HepG2 (cell line): ENCODE measurements around the gene CD300LF. TPM values are rescaled to one million over a fixed set of nuclear protein-coding genes. Genes with fewer than 3 reads are reported as not detected.

Source experiments
- CREB1 ChIP-seq, 2 experiments: fragments of 450-650 bp in 1 of 2; IDR thresholded peaks; 2 replicates each; pipeline ENCODE4 v1.6.1; 2016 to 2017; ENCODE audit warnings: control low read depth in 1 of 2, mild to moderate bottlenecking in 1 of 2, missing compliant biosample characterization in 1 of 2, missing genetic modification characterization in 1 of 2
- DMAP1 ChIP-seq: IDR thresholded peaks from 2 replicates; pipeline ENCODE4 v1.6.1; 2016
- DNMT3B ChIP-seq: conservative IDR thresholded peaks from 2 replicates; pipeline ENCODE4 v1.6.1; 2016; ENCODE audit warnings: missing biosample characterization, control low read depth
- ELF3 ChIP-seq: IDR thresholded peaks from 2 replicates; pipeline ENCODE4 v1.6.1; 2016; ENCODE audit warnings: missing genetic modification reagents, missing compliant biosample characterization
- FOSL2 ChIP-seq: sonication (generic); formaldehyde crosslinking; IDR thresholded peaks from 2 replicates; pipeline ENCODE4 v1.4.0; 2020; ENCODE audit warnings: missing genetic modification reagents
- GATAD1 ChIP-seq: IDR thresholded peaks from 2 replicates; pipeline ENCODE4 v1.6.1; 2016; ENCODE audit warnings: missing genetic modification reagents, missing compliant biosample characterization
- HDAC2 ChIP-seq: sonication (generic); formaldehyde crosslinking; IDR thresholded peaks from 2 replicates; pipeline ENCODE4 v1.4.0; 2020; ENCODE audit warnings: missing genetic modification reagents
- HNRNPL ChIP-seq: fragments of 200-400 bp; formaldehyde crosslinking; IDR thresholded peaks from 2 replicates; pipeline ENCODE4 v1.6.1; 2017; ENCODE audit warnings: mild to moderate bottlenecking, low read depth, low read length
- IKZF5 ChIP-seq: IDR thresholded peaks from 2 replicates; pipeline ENCODE4 v1.6.1; 2018; ENCODE audit warnings: missing genetic modification reagents, mild to moderate bottlenecking, missing compliant biosample characterization
- JUN ChIP-seq: sonication (generic); formaldehyde crosslinking; IDR thresholded peaks from 2 replicates; pipeline ENCODE4 v1.4.0; 2020; ENCODE audit warnings: mild to moderate bottlenecking, missing genetic modification reagents
- MAFG ChIP-seq: sonication (generic); formaldehyde crosslinking; IDR thresholded peaks from 2 replicates; pipeline ENCODE4 v1.5.1; 2020; ENCODE audit warnings: mild to moderate bottlenecking, missing genetic modification reagents
- MIER3 ChIP-seq: IDR thresholded peaks from 2 replicates; pipeline ENCODE4 v1.6.1; 2016; ENCODE audit warnings: missing compliant biosample characterization, borderline replicate concordance
- PATZ1 ChIP-seq: sonication (generic); formaldehyde crosslinking; IDR thresholded peaks from 2 replicates; pipeline ENCODE4 v1.4.0; 2020; ENCODE audit warnings: missing genetic modification reagents
- PHF8 ChIP-seq: sonication (generic); formaldehyde crosslinking; IDR thresholded peaks from 2 replicates; pipeline ENCODE4 v1.5.0; 2020; ENCODE audit warnings: missing genetic modification reagents
- RXRB ChIP-seq: IDR thresholded peaks from 2 replicates; pipeline ENCODE4 v1.6.1; 2016; ENCODE audit warnings: borderline replicate concordance, missing genetic modification reagents, missing compliant biosample characterization
- SALL1 ChIP-seq: sonication (generic); formaldehyde crosslinking; IDR thresholded peaks from 2 replicates; pipeline ENCODE4 v1.8.0; 2022; ENCODE audit warnings: mild to moderate bottlenecking, missing genetic modification reagents
- SIN3B ChIP-seq: fragments of 150-350 bp; IDR thresholded peaks from 2 replicates; pipeline ENCODE4 v1.6.1; 2014; ENCODE audit warnings: low read length
- SPEN ChIP-seq: sonication (generic); formaldehyde crosslinking; IDR thresholded peaks from 2 replicates; pipeline ENCODE4 v1.5.1; 2020; ENCODE audit warnings: low read depth, mild to moderate bottlenecking, missing genetic modification reagents
- ZBTB7B ChIP-seq: sonication (generic); formaldehyde crosslinking; IDR thresholded peaks from 2 replicates; pipeline ENCODE4 v1.4.0; 2020; ENCODE audit warnings: missing genetic modification reagents
- ZNF430 ChIP-seq: sonication (generic); formaldehyde crosslinking; IDR thresholded peaks from 2 replicates; pipeline ENCODE4 v1.9.0; 2021; ENCODE audit warnings: mild to moderate bottlenecking, missing genetic modification reagents
- polyA plus RNA-seq, 8 experiments: library from polyadenylated mRNA; depleted of rRNA in 3 of 8; stranded (reverse) in 7 of 8; unstranded in 1 of 8; fragments of >200 nt; fragmentation: Illumina TruSeq in 4 of 8; extraction: Trizol in 4 of 8; gene quantifications; 2 replicates each; pipeline versions ENCODE4 v1.2.1 to v1.2.3, GENCODE V29; 2011 to 2016; ENCODE audit warnings: low read depth in 4 of 8, missing spikeins in 1 of 8, mixed read lengths in 1 of 8; ENCODE audit not compliant: insufficient read depth in 1 of 8
- total RNA-seq, 5 experiments: library from RNA; depleted of rRNA; stranded (reverse); fragments of >200 nt; fragmentation: Illumina TruSeq; extraction: Trizol; gene quantifications; 2 replicates each; pipeline ENCODE4 v1.2.3, GENCODE V29; 2016; ENCODE audit warnings: low read depth in 1 of 5
- TF ChIP-seq, protein P1 (sequence below): IDR thresholded peaks from 2 replicates; pipeline ENCODE4 v1.6.1; 2016; ENCODE audit warnings: missing genetic modification reagents, missing compliant biosample characterization
- TF ChIP-seq, protein P2 (sequence below): sonication (generic); formaldehyde crosslinking; conservative IDR thresholded peaks from 2 replicates; pipeline ENCODE4 v1.4.0; 2020; ENCODE audit warnings: mild to moderate bottlenecking, missing genetic modification reagents, moderate library complexity

CD300LF gene
- total and polyA plus RNA-seq, 2 of the 13 experiments (the other 11 are each of a cell fraction or from before 2014, with no cell fraction given) = not detected

DNA sequence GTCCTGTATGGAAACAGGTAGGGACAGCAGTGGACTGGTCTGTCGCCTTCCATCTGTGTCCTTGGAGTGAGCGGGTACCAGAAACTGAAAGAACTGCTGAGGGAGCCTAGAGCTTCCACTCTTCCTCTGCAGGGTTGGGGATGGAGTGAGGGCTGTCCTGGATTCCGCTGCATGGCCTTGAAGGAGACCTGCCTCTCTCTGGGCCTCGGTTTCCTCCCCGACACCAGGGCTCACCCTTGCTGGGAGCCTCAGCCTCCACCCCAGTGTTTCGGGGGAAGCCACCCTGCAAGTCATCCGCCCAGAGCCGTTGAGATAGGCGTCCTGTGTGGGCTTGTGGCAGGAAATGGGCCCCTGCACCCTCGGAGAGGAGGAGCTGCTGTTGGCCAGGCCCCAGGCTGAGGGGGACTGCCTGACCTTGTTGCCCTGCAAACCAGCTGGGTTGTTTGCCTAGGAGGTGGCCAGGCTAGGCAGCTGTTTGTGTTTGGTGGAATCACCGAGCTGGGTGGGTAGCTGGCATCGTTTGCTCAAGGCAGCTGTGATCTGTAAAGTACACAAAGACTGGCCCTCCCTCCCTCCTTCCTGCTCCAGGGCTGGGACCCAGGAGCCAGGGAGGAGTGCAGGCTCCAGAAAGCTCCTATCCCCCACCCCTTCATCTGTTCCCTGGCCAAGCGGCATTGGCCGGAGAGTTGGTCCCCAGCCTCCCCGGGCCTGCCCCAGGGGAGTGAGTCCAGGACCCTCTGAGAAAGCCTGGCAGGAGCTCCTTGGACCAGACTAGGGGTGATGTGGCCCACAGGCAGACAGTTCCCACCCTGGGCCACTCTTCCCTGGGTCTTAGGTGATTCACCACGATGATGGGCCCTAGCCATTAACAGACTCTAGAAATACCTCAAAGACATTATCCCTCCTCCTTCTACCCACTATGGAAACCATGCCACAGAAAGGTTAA is 25.6 kb upstream of the CD300LF start (continued):
- TF ChIP-seq IKZF5 (peak; percentile 79; the same call in 1 of the 2 replicates), DNMT3B (CRISPR knock-in tag) (0 out of 2 replicates have a peak, but pooled peaks have one; percentile 37), FOSL2 (peak; percentile 72), GATAD1 (CRISPR knock-in tag) (peak; percentile 59; the same call in 1 of the 2 replicates), PATZ1 (peak; percentile 92), SIN3B (no peak), HDAC2 (CRISPR knock-in tag) (peak; percentile 93), SPEN (no peak), MIER3 (CRISPR knock-in tag) (peak; percentile 87; the same call in 1 of the 2 replicates), SALL1 (CRISPR knock-in tag) (peak; percentile 80), PHF8 (CRISPR knock-in tag) (peak; percentile 54), ZNF430 (CRISPR knock-in tag) (peak; percentile 73; the same call in 1 of the 2 replicates), ZBTB7B (CRISPR knock-in tag) (peak; percentile 94), MAFG (no peak), RXRB (CRISPR knock-in tag) (peak; percentile 62; the same call in 1 of the 2 replicates), CREB1 (IDR thresholded peaks at IDR 0.05) (no peak), CREB1 (CRISPR knock-in tag; IDR thresholded peaks at IDR 0.05) (0 out of 2 replicates have a peak, but pooled peaks have one; percentile 20), JUN (CRISPR knock-in tag) (no peak), DMAP1 (CRISPR knock-in tag) (no peak), HNRNPL (peak; percentile 99), ELF3 (peak; percentile 50)
- TF ChIP-seq, protein P1, sequence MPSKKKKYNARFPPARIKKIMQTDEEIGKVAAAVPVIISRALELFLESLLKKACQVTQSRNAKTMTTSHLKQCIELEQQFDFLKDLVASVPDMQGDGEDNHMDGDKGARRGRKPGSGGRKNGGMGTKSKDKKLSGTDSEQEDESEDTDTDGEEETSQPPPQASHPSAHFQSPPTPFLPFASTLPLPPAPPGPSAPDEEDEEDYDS = 0 out of 2 replicates have a peak, but pooled peaks have one; percentile 33
- TF ChIP-seq, protein P2, sequence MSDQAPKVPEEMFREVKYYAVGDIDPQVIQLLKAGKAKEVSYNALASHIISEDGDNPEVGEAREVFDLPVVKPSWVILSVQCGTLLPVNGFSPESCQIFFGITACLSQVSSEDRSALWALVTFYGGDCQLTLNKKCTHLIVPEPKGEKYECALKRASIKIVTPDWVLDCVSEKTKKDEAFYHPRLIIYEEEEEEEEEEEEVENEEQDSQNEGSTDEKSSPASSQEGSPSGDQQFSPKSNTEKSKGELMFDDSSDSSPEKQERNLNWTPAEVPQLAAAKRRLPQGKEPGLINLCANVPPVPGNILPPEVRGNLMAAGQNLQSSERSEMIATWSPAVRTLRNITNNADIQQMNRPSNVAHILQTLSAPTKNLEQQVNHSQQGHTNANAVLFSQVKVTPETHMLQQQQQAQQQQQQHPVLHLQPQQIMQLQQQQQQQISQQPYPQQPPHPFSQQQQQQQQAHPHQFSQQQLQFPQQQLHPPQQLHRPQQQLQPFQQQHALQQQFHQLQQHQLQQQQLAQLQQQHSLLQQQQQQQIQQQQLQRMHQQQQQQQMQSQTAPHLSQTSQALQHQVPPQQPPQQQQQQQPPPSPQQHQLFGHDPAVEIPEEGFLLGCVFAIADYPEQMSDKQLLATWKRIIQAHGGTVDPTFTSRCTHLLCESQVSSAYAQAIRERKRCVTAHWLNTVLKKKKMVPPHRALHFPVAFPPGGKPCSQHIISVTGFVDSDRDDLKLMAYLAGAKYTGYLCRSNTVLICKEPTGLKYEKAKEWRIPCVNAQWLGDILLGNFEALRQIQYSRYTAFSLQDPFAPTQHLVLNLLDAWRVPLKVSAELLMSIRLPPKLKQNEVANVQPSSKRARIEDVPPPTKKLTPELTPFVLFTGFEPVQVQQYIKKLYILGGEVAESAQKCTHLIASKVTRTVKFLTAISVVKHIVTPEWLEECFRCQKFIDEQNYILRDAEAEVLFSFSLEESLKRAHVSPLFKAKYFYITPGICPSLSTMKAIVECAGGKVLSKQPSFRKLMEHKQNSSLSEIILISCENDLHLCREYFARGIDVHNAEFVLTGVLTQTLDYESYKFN (CRISPR knock-in tag) = peak; percentile 84
